ENCODE results near the gene ZSCAN23.
A peak's percentile ranks its signal among the peaks of the same experiment; 100 is the strongest.
"Not testable (repeated sequence)": the region's sequence is repeated elsewhere in the genome, so short reads cannot be mapped to it uniquely, and the experiment has no call there.

Gene ZSCAN23

GRCh38 chr6:28443112-28443773 lies at the start of gene ZSCAN23:
Gene ZSCAN23 (minus strand): TSS chr6:28443491. CDS start chr6:28436266, 7,225 bp downstream.
- Mint-ChIP-seq H3K4me3 (peak within 1 kb of the TSS; percentile 81), H3K9me3 (peaks cover 15% of the 10 kb centered on the region), H3K36me3 (no peaks in the 10 kb centered on the region), H3K27ac (peak within 1 kb of the TSS; percentile 84), H3K4me1 (peaks cover 30% of the 10 kb centered on the region)
- peak; percentile 97 for ATAC-seq
- DNase-seq (ENCODE audit: low spot score in 2 of 2) = peak; percentile 50 to 85

- no peak for DNase-seq (ENCODE audit: low spot score in 2 of 2)
- Mint-ChIP-seq H3K4me3 (no peak overlapping the region), H3K36me3 (peaks cover 13% of the 10 kb centered on the region), H3K4me1 (peaks cover 17% of the 10 kb centered on the region), H3K9me3 (no peaks in the 10 kb centered on the region), H3K27ac (no peak overlapping the region)
- no peak for ATAC-seq
Measured at GRCh38 chr6:28491984-28492317, 48.7 kb upstream of the ZSCAN23 start.

GRCh38 chr6:28490205-28490890 lies 47.1 kb upstream of the ZSCAN23 start:
- ATAC-seq = peak; percentile 19
- no peaks in the 10 kb centered on the region for H3K9me3 Mint-ChIP-seq
- H3K36me3 Mint-ChIP-seq = peaks cover 13% of the 10 kb centered on the region
- H3K27ac Mint-ChIP-seq = no peak overlapping the region
- peak overlapping the region; percentile 67 for H3K4me3 Mint-ChIP-seq
- no peak for DNase-seq (ENCODE audit: low spot score in 2 of 2)
- peaks cover 17% of the 10 kb centered on the region for H3K4me1 Mint-ChIP-seq

GRCh38 chr6:28489366-28490204 lies 46.3 kb upstream of the ZSCAN23 start:
- peak; percentile 68 for ATAC-seq
- H3K36me3 Mint-ChIP-seq = peaks cover 13% of the 10 kb centered on the region
- peak in 1 of 2 donors; percentile 53 for DNase-seq (ENCODE audit: low spot score in 2 of 2)
- peak overlapping the region; percentile 84 for H3K27ac Mint-ChIP-seq
- H3K4me3 Mint-ChIP-seq = peak overlapping the region; percentile 67
- no peaks in the 10 kb centered on the region for H3K9me3 Mint-ChIP-seq
- H3K4me1 Mint-ChIP-seq = peaks cover 17% of the 10 kb centered on the region

- peak overlapping the region; percentile 84 for H3K27ac Mint-ChIP-seq
- peaks cover 13% of the 10 kb centered on the region for H3K36me3 Mint-ChIP-seq
- H3K9me3 Mint-ChIP-seq = no peaks in the 10 kb centered on the region
- DNase-seq (ENCODE audit: low spot score in 2 of 2) (peak in 1 of 2 donors; percentile 52), ATAC-seq (no peak)
- peaks cover 17% of the 10 kb centered on the region for H3K4me1 Mint-ChIP-seq
- H3K4me3 Mint-ChIP-seq = peak overlapping the region; percentile 67
Measured at GRCh38 chr6:28488916-28489365, 45.6 kb upstream of the ZSCAN23 start.

GRCh38 chr6:28486988-28487742 lies 43.9 kb upstream of the ZSCAN23 start:
- Mint-ChIP-seq H3K36me3 (peaks cover 13% of the 10 kb centered on the region), H3K9me3 (no peaks in the 10 kb centered on the region), H3K4me3 (no peak overlapping the region), H3K4me1 (peaks cover 17% of the 10 kb centered on the region), H3K27ac (no peak overlapping the region)
- DNase-seq (ENCODE audit: low spot score in 2 of 2) (no peak), ATAC-seq (no peak)

- DNase-seq (ENCODE audit: low spot score in 2 of 2) (no peak), ATAC-seq (no peak)
- Mint-ChIP-seq H3K36me3 (peaks cover 13% of the 10 kb centered on the region), H3K9me3 (no peaks in the 10 kb centered on the region), H3K4me1 (peaks cover 13% of the 10 kb centered on the region), H3K27ac (no peak overlapping the region), H3K4me3 (no peak overlapping the region)
Measured at GRCh38 chr6:28486533-28486932, 43.2 kb upstream of the ZSCAN23 start.

- DNase-seq (ENCODE audit: low spot score in 2 of 2) (no peak), ATAC-seq (no peak)
- Mint-ChIP-seq H3K36me3 (peaks cover 13% of the 10 kb centered on the region), H3K27ac (no peak overlapping the region), H3K4me1 (peaks cover 9% of the 10 kb centered on the region), H3K4me3 (no peak overlapping the region), H3K9me3 (no peaks in the 10 kb centered on the region)
Measured at GRCh38 chr6:28485482-28485881, 42.2 kb upstream of the ZSCAN23 start.

GRCh38 chr6:28480253-28480932 lies 37.1 kb upstream of the ZSCAN23 start:
- H3K9me3 Mint-ChIP-seq = no peaks in the 10 kb centered on the region
- H3K27ac Mint-ChIP-seq = no peak overlapping the region
- H3K4me3 Mint-ChIP-seq = no peak overlapping the region
- no peaks in the 10 kb centered on the region for H3K4me1 Mint-ChIP-seq
- ATAC-seq (no peak), DNase-seq (ENCODE audit: low spot score in 2 of 2) (no peak)
- H3K36me3 Mint-ChIP-seq = no peaks in the 10 kb centered on the region

- H3K36me3 Mint-ChIP-seq = peaks cover 5% of the 10 kb centered on the region
- H3K4me1 Mint-ChIP-seq = no peaks in the 10 kb centered on the region
- H3K27ac Mint-ChIP-seq = no peak overlapping the region
- no peak overlapping the region for H3K4me3 Mint-ChIP-seq
- no peaks in the 10 kb centered on the region for H3K9me3 Mint-ChIP-seq
- ATAC-seq = no peak
- no peak for DNase-seq (ENCODE audit: low spot score in 2 of 2)
Measured at GRCh38 chr6:28478518-28478917, 35.2 kb upstream of the ZSCAN23 start.

GRCh38 chr6:28474441-28475219 lies 31.3 kb upstream of the ZSCAN23 start:
- Mint-ChIP-seq H3K9me3 (no peaks in the 10 kb centered on the region), H3K4me1 (no peaks in the 10 kb centered on the region), H3K27ac (peak overlapping the region; percentile 55), H3K36me3 (peaks cover 5% of the 10 kb centered on the region), H3K4me3 (no peak overlapping the region)
- DNase-seq (ENCODE audit: low spot score in 2 of 2) (no peak), ATAC-seq (peak; percentile 64)

- H3K4me3 Mint-ChIP-seq; DNase-seq (ENCODE audit: low spot score in 2 of 2); H3K9me3 Mint-ChIP-seq; H3K27ac Mint-ChIP-seq; H3K4me1 Mint-ChIP-seq; H3K36me3 Mint-ChIP-seq; ATAC-seq: not testable (repeated sequence)
Measured at GRCh38 chr6:28469153-28469745, 26.0 kb upstream of the ZSCAN23 start.

GRCh38 chr6:28468056-28468455 lies 24.8 kb upstream of the ZSCAN23 start:
- Mint-ChIP-seq H3K4me3 (no peak overlapping the region), H3K4me1 (no peaks in the 10 kb centered on the region), H3K27ac (no peak overlapping the region), H3K9me3 (no peaks in the 10 kb centered on the region), H3K36me3 (no peaks in the 10 kb centered on the region)
- ATAC-seq (no peak), DNase-seq (ENCODE audit: low spot score in 2 of 2) (no peak)

Data from stimulated activated effector memory CD8-positive, alpha-beta T cell treated with anti-CD3 and anti-CD28 coated beads, Interleukin-12 subunit alpha, Interleukin-12 subunit beta, amount 100 ng/mL, for 72 hours (primary cell).